ENCODE measurements around the gene USP11.
A peak's percentile ranks its signal among the peaks of the same experiment; 100 is the strongest.

The USP11 gene

DNA sequence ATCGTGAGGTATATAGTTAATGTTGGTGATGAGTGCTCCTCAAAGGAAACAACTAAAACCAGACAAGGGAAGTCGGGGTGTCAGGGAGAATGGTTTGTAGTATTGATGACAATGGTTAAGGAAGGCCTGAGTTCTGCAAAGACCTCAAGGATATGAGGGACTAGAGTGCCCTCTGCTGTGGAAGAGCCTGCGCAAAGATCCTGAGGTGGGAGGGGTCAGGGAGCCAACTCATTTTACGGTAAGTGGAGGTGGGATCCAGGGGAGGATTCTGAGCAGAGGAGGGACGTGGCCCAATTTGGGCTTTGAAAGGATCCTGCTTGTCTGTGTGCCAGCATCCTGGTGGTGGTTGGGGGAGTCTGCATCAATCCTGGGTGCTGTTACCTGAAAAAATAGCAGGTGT lies 27.8 kb upstream of the USP11 start:
- DNase-seq, result peak; percentile 3

DNA sequence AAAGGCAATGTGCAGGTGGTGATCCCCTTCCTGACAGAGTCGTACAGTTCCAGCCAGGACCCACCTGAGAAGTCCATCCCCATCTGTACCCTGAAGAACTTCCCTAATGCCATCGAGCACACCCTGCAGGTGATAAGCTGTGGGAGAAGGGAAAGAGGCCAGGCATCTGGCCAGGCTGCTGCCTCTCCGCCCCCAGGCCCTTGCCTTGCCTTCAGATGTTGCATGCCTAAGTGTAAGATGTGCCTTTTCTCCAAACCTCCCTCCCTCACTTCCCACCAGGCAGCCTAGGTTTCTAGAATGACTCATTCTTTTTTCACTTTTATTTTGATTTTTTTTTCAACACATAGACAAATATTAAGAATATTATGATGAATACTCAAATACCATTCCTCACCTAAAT lies 26.5 kb upstream of the USP11 start:
- DNase-seq, result no peak

DNA sequence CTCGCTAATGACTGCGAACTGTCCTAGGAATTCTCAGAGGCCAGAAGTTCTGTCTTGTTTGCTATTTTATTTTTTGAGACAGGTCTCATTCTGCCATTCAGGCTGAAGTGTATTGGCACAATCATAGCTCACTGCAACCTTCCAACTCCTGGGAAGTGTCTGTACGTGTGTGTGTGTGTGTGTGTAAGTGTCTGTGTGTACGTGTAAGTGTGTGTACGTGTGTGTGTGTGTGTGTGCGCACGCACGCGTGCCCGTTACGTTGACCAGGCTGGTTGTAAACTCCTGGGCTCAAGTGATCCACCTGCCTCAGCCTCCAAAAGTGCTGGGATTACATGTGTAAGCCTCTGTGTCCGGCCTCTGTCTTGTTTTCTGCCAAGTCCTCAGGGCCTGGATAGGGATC lies 24.7 kb upstream of the USP11 start:
- no peak for DNase-seq

DNA sequence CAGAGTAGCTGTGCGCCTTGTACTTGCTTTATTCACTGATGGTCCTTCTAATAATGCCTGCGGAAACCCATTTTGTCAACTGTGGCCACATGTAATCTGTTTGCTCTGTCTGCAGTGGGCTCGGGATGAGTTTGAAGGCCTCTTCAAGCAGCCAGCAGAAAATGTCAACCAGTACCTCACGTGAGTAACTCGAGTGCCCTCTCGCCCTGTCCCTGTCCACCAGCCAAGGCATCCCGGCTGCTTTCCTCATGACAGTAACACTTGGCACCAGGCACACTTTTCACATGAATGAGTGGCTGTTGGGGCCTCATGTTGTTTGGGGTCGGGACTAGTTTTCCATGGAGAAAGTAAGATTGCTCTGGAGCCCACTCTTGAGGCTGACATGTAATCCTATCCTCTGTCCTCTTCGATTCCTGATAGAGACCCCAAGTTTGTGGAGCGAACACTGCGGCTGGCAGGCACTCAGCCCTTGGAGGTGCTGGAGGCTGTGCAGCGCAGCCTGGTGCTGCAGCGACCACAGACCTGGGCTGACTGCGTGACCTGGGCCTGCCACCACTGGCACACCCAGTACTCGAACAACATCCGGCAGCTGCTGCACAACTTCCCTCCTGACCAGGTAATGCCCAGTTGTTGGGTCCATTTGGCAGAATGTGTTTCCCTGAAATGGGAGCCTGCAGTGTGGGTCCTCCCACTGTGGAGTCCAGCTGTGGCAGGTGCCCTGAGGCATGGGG lies 23.1 kb upstream of the USP11 start:
- DNase-seq, result no peak

DNA sequence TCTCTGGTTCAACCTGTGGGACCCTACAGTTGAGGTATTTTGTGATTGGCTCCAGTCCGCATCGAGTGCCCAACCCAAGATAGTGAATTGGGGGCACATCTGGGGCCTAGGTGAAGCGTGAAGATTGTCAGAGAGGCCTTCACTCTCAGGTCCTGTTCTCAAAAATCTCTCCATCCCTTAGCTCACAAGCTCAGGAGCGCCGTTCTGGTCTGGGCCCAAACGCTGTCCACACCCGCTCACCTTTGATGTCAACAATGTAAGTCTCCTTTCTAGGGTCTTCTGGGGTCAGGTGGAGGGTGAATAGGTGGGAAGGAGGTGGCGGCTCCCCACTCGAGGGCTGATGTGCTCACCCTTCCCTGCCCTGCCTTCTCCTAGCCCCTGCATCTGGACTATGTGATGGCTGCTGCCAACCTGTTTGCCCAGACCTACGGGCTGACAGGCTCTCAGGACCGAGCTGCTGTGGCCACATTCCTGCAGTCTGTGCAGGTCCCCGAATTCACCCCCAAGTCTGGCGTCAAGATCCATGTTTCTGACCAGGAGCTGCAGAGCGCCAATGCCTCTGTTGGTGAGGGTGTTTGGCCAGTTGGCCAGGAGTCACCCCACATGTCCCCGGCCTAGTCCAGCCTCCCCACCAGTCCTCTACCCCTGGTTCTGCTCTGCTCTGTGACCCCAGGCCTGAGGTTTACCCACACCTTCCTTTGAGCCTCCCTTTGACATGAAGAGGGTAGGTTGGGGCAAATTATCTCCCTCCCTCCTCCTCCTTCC lies 22.0 kb upstream of the USP11 start:
- DNase-seq, result no peak

DNA sequence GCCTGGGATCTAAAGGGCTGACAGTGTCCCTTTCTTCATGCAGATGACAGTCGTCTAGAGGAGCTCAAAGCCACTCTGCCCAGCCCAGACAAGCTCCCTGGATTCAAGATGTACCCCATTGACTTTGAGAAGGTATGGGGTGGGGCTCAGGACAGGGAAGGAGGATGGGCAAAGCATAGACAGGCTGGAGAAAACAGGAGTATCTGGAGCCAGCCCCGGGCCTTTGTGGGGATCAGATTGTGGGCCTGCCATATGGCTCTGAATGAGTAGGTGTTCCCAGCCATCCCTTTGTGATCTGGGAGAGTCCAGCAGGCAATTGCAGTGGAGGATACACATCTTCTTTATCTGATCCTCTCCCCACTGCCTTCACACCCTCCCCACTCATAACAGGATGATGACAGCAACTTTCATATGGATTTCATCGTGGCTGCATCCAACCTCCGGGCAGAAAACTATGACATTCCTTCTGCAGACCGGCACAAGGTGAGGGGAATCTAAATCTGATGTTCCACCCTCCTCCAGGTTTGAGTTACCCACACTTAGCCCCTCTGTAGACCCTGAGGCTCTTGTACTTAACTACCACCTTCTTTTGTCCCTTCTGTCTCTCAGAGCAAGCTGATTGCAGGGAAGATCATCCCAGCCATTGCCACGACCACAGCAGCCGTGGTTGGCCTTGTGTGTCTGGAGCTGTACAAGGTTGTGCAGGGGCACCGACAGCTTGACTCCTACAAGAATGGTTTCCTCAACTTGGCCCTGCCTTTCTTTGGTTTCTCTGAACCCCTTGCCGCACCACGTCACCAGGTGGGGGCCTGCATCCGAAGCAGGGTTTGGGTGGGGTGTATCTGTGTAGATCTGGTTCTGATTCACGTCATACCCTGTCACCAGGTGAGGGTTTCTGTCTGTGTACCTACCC lies 20.2 kb upstream of the USP11 start:
- DNase-seq, result no peak

DNA sequence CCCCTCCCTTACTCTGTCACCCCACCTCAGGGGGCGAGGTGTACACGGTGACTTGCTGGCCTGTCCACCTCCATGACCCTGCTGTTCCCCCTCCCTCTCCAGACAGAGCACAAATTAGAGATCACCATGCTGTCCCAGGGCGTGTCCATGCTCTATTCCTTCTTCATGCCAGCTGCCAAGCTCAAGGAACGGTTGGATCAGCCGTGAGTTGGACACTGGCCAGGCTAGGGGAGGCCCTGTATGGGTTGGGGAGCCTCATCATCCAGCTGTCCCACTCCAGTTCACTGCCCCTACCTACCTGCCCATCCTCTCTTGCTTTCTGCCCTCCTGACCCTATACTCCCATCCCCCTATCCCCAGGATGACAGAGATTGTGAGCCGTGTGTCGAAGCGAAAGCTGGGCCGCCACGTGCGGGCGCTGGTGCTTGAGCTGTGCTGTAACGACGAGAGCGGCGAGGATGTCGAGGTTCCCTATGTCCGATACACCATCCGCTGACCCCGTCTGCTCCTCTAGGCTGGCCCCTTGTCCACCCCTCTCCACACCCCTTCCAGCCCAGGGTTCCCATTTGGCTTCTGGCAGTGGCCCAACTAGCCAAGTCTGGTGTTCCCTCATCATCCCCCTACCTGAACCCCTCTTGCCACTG lies 18.3 kb upstream of the USP11 start:
- no peak for DNase-seq

DNA sequence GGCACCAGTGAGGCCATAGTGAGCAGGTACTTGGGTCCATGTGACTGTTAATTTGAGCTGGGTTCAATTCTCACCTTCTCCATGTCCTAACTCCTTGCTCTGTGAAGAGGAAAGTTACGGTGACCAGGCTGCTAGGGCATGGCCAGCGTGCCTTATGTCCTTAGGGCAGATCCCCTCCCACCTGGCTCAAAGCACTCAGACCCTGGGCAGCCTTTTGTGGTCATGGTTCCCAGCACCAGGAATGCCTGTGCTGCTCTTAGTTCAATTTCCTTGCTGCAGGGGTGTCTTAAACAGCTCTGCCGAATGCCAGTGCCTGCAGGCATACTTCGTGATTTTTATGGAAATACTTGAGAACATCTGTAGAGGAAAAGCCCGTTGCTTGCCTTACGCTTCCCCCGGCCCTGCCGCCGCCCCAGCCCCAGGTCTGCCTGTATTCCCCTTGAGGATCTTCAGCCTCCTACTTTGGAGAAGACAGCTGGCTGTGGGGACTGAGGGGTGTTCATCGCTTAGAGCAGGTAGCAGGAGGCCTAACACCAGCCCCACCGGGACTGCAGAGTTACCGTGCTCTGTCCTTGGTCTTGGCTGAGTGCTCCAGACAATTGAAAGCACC lies 17.4 kb upstream of the USP11 start:
- no peak for DNase-seq

DNA sequence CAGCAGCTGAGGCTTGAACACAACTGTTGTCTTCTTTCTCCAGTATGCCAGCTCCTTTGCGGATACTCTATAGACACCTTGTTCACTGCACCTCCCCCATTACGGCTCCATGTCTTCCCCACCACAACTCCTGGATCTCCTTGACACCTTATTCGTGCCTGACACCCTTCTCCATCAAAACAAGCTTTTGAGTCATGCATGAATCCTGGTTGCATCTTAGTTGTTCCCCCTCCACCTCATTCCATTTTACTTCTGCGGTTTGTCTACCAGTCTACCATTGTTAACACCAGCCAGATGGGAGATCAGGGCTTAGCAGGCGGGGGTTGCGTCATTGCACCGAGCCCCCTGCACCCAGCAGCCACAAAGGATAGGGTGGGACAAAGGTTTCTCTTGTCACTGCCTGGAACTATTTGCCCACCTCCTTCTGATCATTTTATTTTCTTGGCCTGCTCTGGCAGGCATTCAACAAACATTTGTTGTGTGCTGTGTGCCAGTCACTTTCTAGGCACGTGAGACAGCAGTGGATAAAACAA lies 16.4 kb upstream of the USP11 start:
- DNase-seq, result no peak

DNA sequence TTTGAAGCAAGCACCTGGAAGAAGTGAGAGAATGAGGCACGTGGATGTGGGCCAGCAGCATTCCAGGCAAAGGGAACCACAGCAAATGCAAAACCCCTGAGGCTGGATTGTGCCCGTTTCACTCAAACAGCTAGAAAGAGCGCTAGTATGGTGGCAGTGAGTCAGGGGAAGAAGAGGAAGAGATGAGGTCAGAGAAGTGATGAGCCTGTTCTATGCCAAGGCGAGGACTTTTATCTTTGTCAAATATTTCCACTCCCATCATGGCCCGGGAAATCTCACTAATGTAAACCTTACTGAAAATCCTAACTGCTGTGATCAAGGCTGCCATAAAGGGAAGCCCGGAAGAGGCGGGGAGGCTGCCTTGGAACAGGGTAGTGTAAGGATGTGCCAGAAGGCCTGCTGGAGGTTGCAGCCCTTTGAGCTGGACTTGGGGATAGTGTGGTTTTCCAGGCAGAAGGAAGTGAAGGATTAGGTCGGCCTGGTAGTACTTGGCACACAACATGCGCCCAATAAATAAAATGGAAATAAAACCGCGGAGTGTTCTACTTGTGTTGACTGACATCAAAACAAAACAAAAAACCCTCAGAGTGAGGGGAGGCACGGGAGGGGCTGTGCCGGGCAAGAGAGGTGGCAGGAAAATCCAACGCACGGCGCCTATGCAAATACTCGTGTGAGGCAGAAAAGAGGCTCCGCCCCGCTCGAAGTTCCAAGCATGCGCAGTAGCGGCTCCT lies 15.5 kb upstream of the USP11 start:
- no peak for DNase-seq

DNA sequence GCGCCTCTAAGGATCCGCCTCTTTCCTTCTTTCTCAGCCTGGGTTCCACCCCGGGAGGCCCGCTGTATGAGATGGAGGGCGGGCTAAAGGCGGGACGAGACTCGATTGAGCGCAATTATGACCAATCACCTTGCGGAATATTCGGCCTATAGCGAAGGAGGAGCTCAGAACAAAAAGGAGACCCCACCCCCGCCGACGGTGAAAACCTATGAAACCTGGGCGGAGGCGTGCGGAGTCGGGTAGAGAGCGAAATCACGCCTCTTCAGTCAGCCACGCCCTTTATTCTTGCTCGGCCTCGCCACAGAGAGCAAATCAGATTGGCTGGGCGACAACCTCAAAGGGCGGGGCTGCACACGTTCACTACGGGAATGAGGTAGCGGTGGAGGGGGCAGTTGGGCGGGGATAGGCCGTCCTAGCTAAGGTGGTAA lies 14.9 kb upstream of the USP11 start:
- DNase-seq, result peak; percentile 88

DNA sequence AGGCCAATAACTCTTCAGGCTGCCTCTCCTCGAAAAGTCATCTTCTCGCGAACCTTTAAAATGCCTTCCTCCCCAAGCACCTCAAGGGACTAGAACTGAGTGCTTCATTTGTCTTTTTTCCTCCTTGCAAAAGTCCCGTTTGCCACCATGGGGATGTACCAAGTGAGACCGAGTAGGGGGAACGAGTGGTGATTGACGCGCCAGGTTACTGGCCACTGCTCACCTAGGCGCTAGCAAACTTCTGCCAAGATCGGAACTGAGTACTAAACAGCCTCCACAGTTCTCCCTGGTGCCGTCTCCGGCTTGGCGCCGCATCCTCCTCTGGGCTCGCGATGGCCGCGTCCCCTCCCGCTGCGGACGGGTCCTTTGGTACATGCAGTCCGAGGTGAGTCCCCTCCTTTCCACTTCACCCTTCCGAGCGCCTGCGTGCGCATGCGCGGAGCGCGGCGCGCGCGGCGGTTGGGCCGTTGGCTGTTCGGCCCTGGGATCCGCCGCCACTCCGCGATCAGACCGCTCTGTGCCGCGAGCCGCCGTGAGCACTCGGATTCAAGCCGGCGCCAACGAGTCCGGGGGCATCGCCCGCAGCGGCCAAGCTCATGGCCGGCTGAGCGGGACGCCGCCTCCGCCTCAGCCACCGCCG lies 14.4 kb upstream of the USP11 start, which contains the start of gene CDK16:
Gene CDK16 (plus strand): TSS at position 402 of the 640 bp plus-strand sequence. CDS start 4,877 bp downstream, outside the sequence.
- DNase-seq, result peak; percentile 35

DNA sequence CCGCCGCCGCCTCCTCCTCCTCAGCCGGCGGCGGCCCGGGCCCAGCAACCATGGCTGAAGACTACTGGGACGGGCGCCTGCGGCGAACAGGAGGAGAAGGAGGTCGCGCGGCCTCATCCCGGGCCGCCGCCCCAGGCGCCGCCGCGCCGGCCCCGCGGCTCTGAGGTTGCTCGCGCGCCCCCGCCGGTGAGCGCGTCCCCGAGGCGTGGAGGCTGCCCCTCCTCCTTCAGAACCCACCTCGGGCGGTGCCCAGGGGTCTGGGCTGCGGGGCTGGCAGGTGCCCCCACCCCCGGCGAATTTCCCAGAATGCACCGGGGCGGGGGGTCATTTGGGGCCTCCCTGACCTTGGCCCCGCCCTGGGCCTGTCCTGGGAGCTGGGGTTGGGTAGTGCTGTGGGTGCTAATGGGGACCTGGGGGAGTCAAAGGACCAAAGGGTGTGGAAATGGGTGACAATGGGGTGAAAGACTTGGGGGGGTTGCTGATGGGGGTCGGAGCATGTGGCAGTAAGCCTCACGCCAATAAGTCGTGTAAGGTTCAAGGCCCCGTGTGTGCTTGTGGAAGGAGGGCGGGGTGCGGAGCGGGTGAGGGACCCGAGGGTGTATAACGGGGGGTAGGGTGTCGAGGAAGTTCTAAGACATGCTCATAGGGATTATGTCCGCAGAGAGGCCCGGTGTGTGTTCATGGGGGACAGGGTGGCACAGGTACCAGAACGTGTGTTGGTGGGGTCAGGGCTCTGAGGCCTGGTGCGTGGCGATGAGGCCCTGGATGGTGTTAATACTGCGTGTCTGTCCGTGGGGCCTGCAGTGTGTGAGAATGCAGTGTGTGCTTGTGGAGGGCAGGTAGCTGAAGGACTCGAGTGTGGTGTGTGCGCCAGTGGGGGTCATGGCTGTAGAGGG lies 13.6 kb upstream of the USP11 start:
- DNase-seq, result no peak

DNA sequence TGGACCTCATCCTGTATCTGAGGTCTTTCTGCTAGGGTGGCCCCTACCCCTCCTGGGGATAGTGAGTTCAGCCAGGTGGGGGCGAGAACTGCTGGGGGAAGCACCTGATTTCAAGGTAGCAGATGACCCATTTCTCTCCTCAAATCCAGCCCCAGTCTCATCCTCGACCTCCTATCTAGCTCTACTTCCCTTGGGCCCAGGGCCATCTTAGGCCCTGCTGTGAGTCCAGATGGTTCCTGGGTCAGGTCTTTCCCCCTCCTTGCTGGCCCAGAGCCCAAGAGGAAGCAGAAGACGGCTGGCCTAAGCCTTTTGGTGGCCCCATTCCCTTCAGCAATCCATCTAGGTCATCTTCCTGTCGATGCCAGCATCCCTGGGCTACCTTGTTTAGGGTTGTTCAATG lies 11.1 kb upstream of the USP11 start:
- DNase-seq, result no peak

DNA sequence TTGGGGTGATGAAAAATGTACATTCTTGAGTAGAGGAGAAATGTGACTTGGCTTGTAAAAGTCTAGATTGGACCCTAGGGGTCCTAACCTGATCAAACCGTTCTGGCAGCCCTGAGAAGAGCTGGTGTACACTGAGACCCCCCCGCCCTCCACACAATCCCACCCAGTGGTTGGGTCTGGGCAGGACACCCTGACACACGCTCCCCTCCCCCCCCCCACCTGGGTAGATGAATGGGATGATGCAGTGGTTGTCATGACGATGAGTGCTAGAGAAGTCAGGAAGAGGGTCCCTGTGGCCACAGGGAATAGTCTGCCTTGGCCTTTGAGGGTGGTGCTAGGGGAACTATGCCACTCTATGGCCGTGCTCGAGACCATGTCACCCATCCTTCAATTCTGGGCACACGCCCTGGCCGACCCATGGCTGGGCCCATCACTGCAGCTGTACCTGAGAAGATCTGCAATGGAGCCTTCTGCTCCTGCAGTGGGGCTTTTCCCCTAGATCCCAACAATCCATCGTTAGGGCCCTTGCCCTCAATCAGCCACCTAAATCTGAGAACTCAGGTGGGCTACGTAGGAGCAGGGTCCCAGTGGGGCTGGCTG lies 10.0 kb upstream of the USP11 start:
- no peak for DNase-seq

DNA sequence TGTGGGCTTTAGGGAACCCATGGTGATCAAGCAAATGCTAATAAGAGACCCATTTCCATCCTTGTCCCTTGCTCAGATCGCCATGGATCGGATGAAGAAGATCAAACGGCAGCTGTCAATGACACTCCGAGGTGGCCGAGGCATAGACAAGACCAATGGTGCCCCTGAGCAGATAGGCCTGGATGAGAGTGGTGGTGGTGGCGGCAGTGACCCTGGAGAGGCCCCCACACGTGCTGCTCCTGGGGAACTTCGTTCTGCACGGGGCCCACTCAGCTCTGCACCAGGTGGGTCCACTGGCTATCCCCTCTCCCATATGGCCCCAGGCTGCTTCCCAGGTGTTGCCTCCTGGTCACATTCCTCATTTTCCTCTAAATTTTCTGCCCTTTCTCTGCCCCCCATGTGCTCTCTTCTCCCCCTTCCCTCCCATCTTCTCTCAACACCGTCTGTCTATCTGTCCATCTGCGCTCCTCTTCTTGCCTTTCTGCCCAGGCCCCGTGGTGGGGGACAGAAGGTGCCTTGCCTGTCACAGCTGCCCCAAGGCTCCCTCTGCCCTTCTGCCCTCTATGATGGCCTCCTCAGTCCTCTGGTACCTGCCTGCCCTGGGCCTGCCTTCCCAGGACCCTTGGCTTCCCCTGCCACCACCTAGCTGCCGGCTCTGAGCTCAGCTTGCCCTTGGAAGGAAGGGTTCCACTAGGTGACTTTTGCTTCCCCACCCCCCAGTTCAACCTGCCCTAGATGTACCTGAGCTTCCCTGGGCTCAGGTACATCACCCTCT lies 9.1 kb upstream of the USP11 start:
- DNase-seq, result no peak

DNA sequence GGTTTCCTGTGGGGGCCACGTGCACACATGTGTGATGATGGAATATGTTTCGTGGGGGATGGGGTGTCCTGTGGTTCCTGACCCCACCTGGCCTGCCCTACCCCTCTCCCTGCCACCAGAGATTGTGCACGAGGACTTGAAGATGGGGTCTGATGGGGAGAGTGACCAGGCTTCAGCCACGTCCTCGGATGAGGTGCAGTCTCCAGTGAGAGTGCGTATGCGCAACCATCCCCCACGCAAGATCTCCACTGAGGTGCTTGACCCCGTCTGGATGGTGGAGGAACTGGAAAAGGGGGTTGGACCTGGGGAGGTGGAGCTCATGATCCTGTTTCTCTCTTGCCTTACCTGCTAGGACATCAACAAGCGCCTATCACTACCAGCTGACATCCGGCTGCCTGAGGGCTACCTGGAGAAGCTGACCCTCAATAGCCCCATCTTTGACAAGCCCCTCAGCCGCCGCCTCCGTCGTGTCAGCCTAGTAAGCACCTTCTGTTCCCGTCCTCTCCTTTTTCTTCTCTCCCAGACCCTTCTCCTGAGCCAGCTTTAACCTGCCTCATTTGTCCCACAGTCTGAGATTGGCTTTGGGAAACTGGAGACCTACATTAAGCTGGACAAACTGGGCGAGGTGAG lies 8.4 kb upstream of the USP11 start:
- DNase-seq, result no peak

DNA sequence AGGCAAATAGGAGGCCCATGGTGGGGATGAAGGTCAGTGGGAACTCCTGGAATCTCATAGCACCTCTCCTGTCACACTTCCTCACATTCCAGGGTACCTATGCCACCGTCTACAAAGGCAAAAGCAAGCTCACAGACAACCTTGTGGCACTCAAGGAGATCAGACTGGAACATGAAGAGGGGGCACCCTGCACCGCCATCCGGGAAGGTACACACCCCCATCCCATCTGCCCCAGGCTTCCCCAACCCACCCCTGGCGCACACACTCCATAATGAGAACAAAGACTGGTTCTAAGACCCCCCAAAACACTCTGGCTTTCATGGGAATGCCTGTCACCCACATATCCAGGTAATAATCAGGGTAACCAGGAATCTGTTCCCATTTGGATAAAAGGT lies 7.9 kb upstream of the USP11 start:
- no peak for DNase-seq
